Activated CD8-positive, alpha-beta memory T cell treated with anti-CD3 and anti-CD28 coated beads for 48 hours (primary cell): Measurements from ENCODE around the gene TSBP1.
"Not testable (repeated sequence)": the region's sequence is repeated elsewhere in the genome, so short reads cannot be mapped to it uniquely, and the experiment has no call there.

Experiments
- DNase-seq, 3 experiments: peaks; one replicate each; pipeline ENCODE4 v3.0.0-alpha.2; 2020; ENCODE audit warnings: low read depth in 2 of 3, low spot score in 2 of 3

TSBP1 gene

DNA sequence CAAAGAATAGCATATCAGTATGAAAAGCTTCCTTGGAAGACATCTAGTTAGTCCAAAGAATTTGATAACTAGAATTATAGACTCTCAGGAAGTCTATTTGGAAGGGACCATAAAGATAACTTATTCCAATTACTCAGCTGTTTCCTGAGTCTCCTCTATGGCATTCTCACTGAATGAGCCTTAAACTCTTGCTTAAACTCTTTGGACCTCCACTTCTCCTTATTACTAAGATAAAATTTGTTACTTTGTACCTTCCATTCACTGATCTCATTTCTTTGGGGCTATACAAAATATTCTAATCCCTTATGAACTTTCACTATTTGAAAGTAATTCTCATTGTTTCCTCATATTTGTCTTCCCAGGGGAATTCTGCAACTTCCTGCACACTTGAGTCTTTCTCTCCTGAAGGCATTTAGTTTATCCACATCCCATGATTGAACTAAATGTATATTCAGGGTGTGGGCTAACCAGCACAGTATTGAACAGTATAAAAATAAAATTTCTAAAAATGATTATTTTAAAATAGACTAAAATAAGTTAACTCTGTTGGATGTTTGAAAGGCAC, 80.7 kb downstream of the TSBP1 start:
- no peak for DNase-seq

DNA sequence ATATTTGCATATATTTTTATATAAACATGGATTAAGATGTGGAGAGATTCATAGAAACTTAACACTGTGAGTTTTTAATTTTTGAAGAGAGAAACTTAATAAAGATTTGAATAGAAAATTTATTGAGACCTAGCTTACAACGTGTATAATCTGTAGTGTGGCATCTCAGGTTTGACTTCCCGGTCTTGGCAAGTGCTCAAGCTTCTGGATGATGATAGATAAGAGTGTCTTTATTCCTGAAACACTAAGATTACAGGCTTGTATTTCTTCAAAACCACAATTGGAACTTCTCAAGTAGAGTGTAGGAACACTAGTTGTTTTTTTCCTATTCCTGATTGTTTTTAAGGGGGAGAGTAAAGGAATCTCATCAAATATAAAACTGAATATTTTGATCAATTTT, 83.3 kb downstream of the TSBP1 start:
- no peak for DNase-seq

DNA sequence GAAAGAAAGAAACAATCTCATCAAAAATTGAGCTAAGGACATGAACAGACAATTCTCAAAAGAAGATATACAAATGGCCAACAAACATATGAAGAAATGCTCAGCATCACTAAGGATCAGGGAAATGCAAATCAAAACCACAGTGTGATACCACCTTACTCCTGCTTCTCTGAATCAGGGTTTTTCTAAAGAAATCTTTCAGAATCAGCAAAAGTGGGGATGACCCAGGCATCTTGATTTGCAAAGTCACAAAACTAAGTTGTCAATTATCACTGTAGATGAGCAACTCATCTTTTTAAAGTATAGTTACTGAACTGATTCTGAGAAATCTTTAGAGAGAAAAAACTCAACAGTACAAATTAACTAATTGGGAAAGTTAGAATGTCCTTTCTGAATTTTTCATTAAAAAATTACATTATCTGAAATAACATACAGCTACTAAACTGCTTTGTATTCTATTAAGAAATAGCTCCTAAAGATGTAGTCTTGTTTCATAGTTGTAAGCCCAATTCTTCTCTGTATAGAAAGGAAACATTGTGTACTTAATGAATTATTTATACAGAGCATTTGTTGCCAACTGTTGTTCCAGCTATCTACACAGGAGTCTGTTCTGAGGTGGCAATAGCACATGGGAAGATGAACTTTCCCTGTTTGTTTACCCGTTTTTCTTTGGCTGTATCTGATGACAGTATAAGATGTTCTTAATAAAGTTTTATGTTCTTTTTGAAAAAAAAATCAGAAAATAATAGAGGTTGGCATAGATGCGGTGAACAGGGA, 97.7 kb downstream of the TSBP1 start:
- DNase-seq: not testable (repeated sequence)

DNA sequence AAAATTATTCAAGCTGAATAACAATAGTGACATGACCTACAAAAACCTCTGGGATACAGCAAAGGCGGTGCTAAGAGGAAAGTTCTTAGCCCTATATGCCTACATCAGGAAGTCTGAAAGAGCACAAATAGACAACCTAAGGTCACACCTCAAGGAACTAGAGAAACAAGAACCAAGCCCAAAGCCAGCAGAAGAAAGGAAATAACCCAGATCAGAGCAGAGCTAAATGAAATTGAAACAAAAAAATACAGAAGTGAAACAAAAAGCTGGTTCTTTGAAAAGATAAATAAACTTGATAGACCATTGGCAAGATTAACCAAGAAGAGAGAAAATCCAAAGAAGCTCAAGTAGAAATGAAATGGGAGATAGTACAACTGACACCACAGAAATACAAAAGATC, 100.3 kb downstream of the TSBP1 start:
- no peak for DNase-seq

DNA sequence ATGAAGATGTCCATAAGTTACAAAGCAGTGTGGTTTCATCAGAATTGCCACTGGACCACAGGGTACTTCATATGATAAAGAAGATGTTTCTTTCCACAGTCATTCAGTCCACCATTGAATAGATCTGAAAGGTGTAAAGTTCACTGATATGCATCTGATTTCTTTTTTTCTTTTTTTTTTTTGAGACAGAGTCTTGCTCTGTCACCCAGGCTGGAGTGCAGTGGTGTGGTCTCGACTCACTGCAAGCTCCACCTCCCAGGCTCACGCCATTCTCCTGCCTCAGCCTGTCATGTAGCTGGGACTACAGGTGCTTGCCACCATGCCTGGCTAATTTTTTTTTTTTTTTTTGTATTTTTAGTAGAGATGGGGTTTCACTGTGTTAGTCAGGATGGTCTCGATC, 103.2 kb downstream of the TSBP1 start:
- not testable (repeated sequence) for DNase-seq

DNA sequence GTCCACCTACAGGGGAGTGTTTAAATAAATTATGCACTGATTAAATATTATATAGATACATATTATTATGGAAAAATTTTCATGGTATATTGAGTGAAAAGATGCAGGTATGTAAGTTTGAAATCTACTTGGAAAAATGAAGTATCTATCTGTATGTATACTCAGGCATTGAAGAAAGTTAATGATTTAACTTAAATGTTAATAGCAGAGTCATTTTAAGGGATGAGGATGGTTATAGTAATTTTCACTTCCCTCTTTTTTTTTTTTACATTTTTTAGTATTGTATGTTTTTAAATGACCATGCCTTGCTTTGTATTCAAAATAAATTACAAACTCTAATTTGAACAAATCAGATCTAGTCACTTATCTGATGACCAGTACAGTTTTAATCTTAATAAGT, 104.7 kb downstream of the TSBP1 start:
- DNase-seq: no peak

DNA sequence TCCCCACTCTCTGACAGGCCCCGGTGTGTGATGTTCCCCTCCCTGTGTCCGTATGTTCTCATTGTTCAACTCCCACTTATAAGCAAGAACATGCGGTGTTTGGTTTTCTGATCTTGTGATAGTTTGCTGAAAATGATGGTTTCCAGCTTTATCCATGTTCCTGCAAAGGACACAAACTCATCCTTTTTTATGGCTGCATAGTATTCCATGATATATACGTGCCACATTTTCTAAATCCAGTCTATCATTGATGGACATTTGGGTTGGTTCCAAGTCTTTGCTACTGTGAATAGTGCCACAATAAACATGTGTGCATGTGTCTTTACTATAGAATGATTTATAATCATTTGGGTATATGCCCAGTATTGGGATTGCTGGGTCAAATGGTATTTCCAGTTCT, 114.4 kb downstream of the TSBP1 start:
- not testable (repeated sequence) for DNase-seq

DNA sequence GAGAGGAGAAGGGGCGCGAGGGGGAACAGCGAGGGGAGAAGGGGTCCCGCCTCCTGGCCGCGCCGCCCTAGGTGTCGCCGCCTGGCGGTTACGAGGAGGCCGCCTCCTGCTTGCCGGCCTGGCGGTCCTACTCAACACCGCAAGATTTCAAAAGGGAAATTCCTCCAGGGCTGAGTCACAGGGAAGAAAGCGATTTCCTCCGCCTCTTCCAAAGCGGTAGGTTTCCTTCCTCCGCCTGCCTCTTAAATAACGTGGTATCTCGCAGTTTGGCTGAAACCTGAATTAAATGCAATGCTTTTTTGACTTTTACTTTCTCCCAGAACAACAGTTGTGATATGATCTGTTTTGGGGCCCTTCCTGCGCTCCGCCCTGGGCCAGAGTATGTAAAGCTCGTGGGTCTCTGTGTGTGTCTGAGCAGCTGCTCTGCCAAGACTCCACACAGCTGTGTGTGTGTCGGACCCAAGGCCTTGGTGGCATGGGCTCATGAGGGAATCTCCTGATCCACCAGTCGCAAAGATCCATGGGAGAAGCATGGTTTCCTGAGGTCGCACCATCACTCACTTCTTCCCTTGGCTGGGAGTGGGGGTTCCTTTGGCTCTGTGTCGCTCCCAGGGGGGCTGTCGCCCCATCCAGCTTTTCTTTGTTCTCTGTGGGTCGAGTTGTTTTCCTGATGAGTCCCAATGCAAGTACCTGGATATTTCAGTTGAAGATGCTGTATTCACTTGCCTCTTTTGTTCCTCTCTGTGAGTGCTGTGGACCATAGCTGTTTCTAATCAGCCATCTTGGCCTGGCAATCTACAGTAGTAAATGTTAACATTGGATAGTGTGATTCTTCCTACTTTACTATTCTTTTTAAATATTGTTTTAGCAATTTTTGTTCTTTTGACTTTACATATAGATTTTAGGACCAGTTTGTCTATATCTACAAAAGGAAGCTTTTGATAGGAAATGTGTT, 116.2 kb downstream of the TSBP1 start:
- DNase-seq: peak in 2 of 3 experiments; percentile 21 to 48

DNA sequence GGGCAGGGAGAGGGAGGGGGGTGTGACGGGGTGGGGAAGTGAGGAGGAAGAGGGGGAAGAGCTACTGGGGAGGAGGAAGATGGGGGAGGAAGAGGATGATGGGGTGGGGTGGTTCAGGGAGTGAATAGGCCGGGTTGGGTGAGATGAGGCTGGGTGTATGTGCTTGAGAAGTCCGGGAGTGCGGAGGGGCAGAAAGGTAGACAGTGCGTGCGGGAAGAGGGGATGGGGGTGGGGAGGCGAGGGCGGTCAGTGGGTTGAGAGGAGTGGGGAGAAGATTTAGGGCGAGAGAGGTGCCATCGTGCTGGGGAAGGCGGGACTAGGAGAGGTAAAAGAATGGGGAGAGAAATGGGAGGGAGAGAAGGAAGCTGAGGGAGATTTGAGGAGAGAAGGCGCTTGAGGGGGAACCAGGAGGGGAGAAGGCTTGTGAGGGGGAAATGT, 116.9 kb downstream of the TSBP1 start:
- DNase-seq: no peak

DNA sequence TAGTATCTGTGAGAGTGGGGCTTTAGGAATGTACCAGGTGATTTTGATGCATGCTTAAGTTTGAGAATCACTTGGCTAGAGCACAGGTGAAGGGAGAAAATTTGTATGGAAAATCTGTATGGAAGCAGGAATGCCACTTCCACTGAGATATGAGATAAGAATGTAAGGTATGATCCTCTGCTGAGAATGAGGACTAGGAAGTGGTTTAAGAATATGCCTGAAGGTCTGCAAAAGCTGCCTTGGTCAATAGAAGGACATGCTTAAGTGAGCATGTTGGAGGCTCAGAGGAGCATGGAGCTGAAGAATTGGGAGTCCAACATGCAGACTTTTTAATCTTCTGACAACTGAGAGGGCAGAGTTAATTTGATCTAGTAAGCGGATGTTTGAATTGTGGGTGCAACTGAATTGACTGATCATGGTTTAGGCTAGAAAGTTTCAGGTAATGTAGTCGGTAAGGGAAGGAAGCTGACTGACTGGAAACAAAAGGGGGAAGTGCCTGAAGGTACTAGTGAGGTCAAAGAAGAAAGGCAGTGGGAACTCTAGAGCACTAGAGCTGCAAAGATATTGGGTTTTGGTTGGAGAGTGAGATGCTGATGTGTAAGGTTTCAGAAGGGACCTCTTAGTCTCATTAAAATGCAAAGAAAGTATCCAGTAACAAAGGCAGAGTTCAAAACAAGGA, 119.2 kb downstream of the TSBP1 start:
- no peak for DNase-seq

DNA sequence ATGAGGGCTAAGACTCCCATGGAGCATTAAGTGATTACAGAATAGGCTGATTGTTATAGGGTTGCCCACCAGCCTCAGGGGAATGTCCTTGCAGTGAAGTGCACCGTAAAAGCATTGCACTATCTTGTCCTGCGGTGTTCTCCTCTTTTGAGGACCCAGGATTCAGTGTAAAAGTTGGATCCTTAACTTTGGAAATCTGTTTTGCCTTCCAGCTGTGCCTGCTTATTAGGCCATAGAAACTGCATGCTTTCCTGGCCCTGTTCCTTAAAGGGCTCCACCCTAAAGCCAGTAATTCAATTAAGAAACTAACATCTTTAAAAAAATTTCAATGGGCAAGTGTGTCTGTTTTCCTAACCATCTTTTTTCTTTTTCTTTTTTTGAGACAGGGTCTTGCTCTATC, 122.4 kb downstream of the TSBP1 start:
- no peak for DNase-seq

DNA sequence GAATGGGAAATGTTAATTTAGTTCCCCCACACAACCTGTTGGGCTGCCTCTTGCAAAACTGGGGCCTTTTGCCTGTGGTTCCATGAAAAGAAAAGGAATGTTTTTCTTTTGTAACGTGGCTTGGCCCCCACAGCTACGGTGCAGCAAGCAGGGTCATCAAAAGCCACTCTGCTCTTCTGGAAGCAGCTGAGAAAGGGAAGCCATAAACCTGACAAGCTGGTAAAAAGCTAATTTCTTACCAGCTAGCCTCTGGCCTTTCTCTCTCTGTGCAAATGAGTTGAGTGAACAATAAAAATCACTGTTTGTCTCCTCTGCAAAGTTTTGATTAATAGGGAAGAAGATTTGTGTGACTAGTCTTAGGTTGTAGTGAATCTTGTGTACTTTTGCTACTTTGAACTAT, 124.3 kb downstream of the TSBP1 start:
- DNase-seq: no peak

DNA sequence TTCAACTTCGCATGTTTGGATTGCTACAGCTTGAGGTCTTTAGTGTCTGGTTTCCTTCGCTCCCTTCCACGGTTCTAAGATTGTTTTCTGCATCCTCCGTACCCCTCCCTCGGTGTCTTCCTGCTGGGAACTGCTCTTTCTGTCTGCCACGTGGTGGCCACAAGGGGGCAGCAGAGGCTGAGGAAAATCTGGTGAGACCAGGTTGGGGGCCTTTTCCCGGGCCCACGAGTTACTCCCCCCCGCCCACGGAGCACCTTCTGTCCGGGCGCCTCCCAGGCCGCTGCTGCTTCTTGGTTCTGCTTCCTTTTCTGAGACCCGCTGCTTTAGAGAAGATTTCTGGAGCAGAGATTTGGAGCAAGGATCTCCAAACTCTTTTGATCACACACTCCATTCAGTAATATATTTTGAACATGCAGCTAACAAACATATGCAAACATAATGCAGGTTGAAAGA, 126.7 kb downstream of the TSBP1 start:
- peak; percentile 42 to 47 (median 45) for DNase-seq

DNA sequence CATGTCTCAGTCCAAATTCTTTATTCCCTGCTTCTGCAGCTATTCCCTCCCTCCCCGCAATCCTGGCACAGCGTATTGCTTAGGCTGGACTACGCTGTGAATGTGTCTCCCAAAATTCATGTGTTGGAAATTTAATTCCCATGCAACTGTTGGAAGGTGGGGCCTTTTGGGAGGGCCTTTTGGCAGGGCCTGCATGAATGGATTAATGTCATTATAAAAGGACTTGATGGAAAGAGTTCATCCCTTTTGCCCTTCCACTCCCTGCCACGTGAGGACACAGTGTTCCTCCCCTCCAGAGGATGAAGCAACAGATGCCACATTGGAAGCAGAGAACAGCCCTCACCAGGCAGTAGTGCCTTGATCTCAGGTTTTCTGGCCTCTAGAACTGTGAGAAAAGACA, 127.4 kb downstream of the TSBP1 start:
- no peak for DNase-seq
